SU-DHL-6 (cell line): ENCODE results near the gene MR1.

Experiments
- H2AFZ ChIP-seq: fragments of 200-600 bp; sonication (generic); 2 replicates; pipeline ENCODE4 v1.6.1; 2014; ENCODE audit warnings: low read depth, mild to moderate bottlenecking, moderate library complexity, mixed read lengths, antibody characterized with exemption, low read length; ENCODE audit not compliant: severe bottlenecking
- H3F3A ChIP-seq: fragments of 200-600 bp; shearing (Covaris generic); 2 replicates; pipeline ENCODE4 v1.6.0; 2016; ENCODE audit warnings: antibody characterized with exemption, mild to moderate bottlenecking; ENCODE audit not compliant: insufficient read depth
- H3K27ac ChIP-seq: fragments of 200-600 bp; sonication (generic); 2 replicates; pipeline ENCODE4 v1.5.1; 2016; ENCODE audit warnings: low read depth, mild to moderate bottlenecking, low read length, moderate library complexity, mixed read lengths
- H3K27me3 ChIP-seq: fragments of 200-600 bp; sonication (generic), shearing (Covaris generic); 2 replicates; pipeline ENCODE4 v1.6.0; 2014; ENCODE audit warnings: mild to moderate bottlenecking, low read length
- H3K36me3 ChIP-seq: fragments of 200-600 bp; sonication (generic); 2 replicates; pipeline ENCODE4 v1.6.1; 2014; ENCODE audit warnings: mild to moderate bottlenecking, low read length, mixed read lengths
- H3K4me2 ChIP-seq: fragments of 300-600, 200-600 bp; shearing (Covaris generic), sonication (generic); 2 replicates; pipeline ENCODE4 v1.6.0; 2014; ENCODE audit warnings: low read length, low read depth, mild to moderate bottlenecking; ENCODE audit not compliant: poor library complexity, severe bottlenecking
- H3K4me3 ChIP-seq: fragments of 200-600 bp; sonication (generic); 2 replicates; pipeline ENCODE4 v1.5.1; 2014; ENCODE audit warnings: antibody characterized with exemption, low read length, mild to moderate bottlenecking, mixed read lengths; ENCODE audit not compliant: insufficient read depth, poor library complexity, severe bottlenecking
- H3K79me2 ChIP-seq: fragments of 200-600 bp; sonication (generic); 2 replicates; pipeline ENCODE4 v1.6.1; 2014; ENCODE audit warnings: mild to moderate bottlenecking, low read length, moderate library complexity; ENCODE audit not compliant: insufficient read depth
- H3K9ac ChIP-seq: fragments of 200-600 bp; sonication (generic); 2 replicates; pipeline ENCODE4 v1.7.0; 2014; ENCODE audit warnings: mild to moderate bottlenecking, low read length
- H3K9me2 ChIP-seq: fragments of 200-600 bp; sonication (generic); replicated peaks from 2 replicates; pipeline ENCODE4 v1.6.1; 2014; ENCODE audit warnings: low read length; ENCODE audit not compliant: insufficient read depth
- H3K9me3 ChIP-seq: fragments of 200-600 bp; sonication (generic); 2 replicates; pipeline ENCODE4 v1.6.1; 2014; ENCODE audit warnings: low read length, mixed read lengths; ENCODE audit not compliant: insufficient read depth
- H4K20me1 ChIP-seq: fragments of 200-600 bp; sonication (generic); 2 replicates; pipeline ENCODE4 v1.6.1; 2014; ENCODE audit warnings: low read depth, mild to moderate bottlenecking, antibody characterized with exemption, low read length, moderate library complexity, mixed read lengths
- CTCF ChIP-seq: fragments of 200-600 bp; sonication (generic); IDR thresholded peaks from one replicate; pipeline ENCODE4 v1.5.1; 2017; ENCODE audit warnings: antibody characterized with exemption, mild to moderate bottlenecking, low read length, moderate library complexity; ENCODE audit not compliant: insufficient read depth, poor library complexity, severe bottlenecking
- EZH2phosphoT487 ChIP-seq: fragments of 200-600 bp; sonication (generic), shearing (Covaris generic); conservative IDR thresholded peaks from 2 replicates; pipeline ENCODE4 v1.6.1; 2018; ENCODE audit warnings: mild to moderate bottlenecking, antibody characterized with exemption, low read length, moderate library complexity, mixed read lengths

The MR1 gene

GRCh38 chr1:181103399-181103798 is 69.6 kb downstream of the MR1 start:
- H4K20me1 ChIP-seq = no peaks in the 10 kb centered on the region
- no peaks in the 10 kb centered on the region for H3K36me3 ChIP-seq
- H2AFZ ChIP-seq = no peak overlapping the region
- H3F3A ChIP-seq = no peaks in the 10 kb centered on the region
- no peak for TF ChIP-seq EZH2phosphoT487
- TF ChIP-seq CTCF = no peak
- H3K9me3 ChIP-seq = no peaks in the 10 kb centered on the region
- no peak overlapping the region for H3K9ac ChIP-seq
- H3K4me3 ChIP-seq = no peak overlapping the region
- H3K27ac ChIP-seq = no peak overlapping the region
- no peaks in the 10 kb centered on the region for H3K79me2 ChIP-seq
- no peaks in the 10 kb centered on the region for H3K27me3 ChIP-seq
- H3K9me2 ChIP-seq = no peaks in the 10 kb centered on the region
- no peak overlapping the region for H3K4me2 ChIP-seq

- H3K4me2 ChIP-seq = peak overlapping the region; percentile 75
- H3K4me3 ChIP-seq = peak overlapping the region; percentile 63
- no peak for TF ChIP-seq CTCF
- H3K27me3 ChIP-seq = no peaks in the 10 kb centered on the region
- H3K79me2 ChIP-seq = no peaks in the 10 kb centered on the region
- no peaks in the 10 kb centered on the region for H3F3A ChIP-seq
- no peak overlapping the region for H3K27ac ChIP-seq
- H2AFZ ChIP-seq = peak overlapping the region; percentile 81
- H3K9me2 ChIP-seq = no peaks in the 10 kb centered on the region
- no peaks in the 10 kb centered on the region for H4K20me1 ChIP-seq
- H3K36me3 ChIP-seq = no peaks in the 10 kb centered on the region
- peak overlapping the region; percentile 63 for H3K9ac ChIP-seq
- H3K9me3 ChIP-seq = no peaks in the 10 kb centered on the region
Observed at GRCh38 chr1:181104042-181104789, 70.4 kb downstream of the MR1 start.

- Histone ChIP-seq H3K27me3 (no peaks in the 10 kb centered on the region), H3K36me3 (no peaks in the 10 kb centered on the region), H4K20me1 (no peaks in the 10 kb centered on the region), H3K9ac (peak overlapping the region; percentile 63), H3K9me2 (no peaks in the 10 kb centered on the region), H3K9me3 (no peaks in the 10 kb centered on the region), H3K4me3 (peak overlapping the region; percentile 63), H2AFZ (peak overlapping the region; percentile 81), H3K27ac (no peak overlapping the region), H3F3A (no peaks in the 10 kb centered on the region), H3K79me2 (no peaks in the 10 kb centered on the region), H3K4me2 (peak overlapping the region; percentile 75)
- TF ChIP-seq EZH2phosphoT487 (no peak), CTCF (no peak)
Observed at GRCh38 chr1:181104790-181105133, 71.0 kb downstream of the MR1 start.
